Activated CD8-positive, alpha-beta memory T cell treated with anti-CD3 and anti-CD28 coated beads for 4 hours (primary cell): Measurements from ENCODE around the gene FGG.
"Not testable (repeated sequence)": the region's sequence is repeated elsewhere in the genome, so short reads cannot be mapped to it uniquely, and the experiment has no call there.

ENCODE experiments used
- DNase-seq, 2 donors: peaks; one replicate each; pipeline ENCODE4 v3.0.0-alpha.2; 2020; ENCODE audit warnings: low read depth in 2 of 2

Gene FGG

DNA sequence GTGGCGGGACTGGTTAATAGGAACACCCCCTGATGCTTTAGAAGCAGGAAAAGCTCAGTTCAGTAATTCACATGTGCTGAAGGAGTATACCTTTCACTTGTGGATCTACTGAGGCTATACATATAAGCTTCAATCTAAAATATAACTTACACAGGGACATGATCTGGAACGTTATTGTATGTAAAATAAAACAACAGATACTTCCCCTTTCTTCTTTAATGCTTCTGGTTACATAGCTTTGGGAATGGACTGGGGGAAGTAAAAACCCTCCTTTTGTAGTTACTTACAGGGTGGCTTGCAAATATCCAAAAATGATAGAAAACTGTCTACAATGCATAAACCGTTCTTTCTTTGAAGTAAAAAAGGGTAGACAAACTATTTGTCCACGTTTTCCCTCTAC is 1.9 kb downstream of the FGG start:
- no peak for DNase-seq

GRCh38 chr4:154609532-154609931 is 2.9 kb downstream of the FGG start:
- DNase-seq = no peak

GRCh38 chr4:154608361-154609252 is 3.8 kb downstream of the FGG start:
- DNase-seq = no peak

DNA sequence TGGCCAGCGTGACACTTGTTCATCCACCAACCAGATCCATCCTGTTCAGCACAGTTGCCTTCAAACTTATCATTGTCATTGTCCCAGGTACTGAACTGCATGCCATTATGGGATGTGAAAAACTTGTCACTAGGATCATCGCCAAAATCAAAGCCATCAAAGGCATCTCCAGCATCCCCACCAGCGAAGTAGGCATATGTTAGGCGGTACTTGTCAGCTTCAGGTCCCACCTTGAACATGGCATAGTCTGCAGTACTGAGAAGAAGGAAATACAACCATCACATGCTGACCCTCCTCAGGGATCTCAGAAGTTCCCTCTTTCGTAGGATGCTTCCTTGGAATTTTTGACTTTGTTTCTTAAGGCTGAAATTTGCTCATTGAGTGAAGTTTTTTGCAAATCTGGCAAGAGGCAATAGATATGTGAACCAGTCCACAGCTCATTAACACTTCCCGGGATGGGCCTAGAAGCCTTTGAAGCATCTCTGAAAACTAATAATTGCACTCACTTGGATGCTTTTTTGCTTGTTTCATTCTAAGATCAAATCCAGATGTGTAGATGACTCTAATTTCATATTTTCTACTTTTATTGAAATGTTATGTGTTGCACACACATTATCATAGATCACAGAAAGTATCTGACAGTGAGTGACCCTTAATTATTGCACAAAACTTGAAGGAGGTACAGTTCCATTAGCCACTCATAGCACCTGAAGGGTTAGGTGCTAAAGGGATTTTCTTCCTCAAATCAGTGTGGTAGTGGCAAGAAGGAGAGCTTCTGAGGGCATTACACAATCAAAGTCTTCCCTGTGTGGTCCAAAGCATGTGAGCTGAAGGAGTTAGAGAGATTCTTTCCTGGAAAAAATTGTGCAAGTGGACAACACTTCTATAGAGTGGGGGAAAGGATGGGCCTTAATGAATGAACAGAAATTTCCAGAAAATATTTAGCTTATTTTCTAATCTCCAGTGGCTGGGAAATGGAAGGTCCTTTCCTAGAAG is 5.4 kb downstream of the FGG start:
- DNase-seq = no peak

- DNase-seq = no peak
Observed at GRCh38 chr4:154604696-154605200, 7.7 kb downstream of the FGG start.

GRCh38 chr4:154603033-154603943 is 9.2 kb downstream of the FGG start:
- no peak for DNase-seq

- no peak for DNase-seq
Observed at GRCh38 chr4:154602404-154603020, 9.9 kb downstream of the FGG start.

GRCh38 chr4:154597798-154598774 is 14.4 kb downstream of the FGG start:
- DNase-seq = no peak

DNA sequence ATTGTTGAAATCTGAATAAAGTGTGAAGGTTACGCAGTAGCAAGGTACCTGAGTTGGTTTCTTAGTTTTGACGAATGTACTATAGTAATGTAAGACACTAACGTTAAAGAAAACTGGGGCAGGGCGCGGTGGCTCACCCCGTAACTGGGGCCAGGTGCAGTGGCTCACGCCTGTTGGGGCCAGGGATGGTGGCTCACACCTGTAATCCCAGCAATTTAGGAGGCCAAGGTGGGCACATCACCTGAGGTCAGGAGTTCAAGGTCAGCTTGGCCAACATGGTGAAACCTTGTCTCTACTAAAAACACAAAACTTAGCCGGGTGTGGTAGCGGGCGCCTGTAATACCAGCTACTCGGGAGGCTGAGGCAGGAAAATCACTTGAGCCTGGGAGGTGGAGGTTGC is 15.2 kb downstream of the FGG start:
- not testable (repeated sequence) for DNase-seq

DNA sequence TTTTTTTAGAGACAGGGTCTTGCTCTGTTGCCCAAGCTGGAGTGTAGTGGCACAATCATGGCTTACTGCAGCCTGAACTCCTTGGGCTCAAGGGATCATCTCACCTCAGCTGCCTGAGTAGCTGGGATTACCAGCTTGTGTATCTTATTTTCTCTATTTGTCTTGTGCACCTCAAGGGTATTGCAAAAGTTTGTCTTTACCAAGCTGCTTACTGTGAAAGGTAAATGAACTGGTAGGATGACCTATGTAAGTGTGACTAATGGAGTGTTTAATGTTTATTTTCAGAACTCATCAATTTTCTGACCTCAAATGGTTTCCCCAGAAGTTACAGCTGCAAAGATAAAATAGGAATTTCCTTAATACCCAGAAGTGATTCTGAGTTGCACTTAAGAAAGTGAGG is 16.6 kb downstream of the FGG start:
- DNase-seq = no peak

DNA sequence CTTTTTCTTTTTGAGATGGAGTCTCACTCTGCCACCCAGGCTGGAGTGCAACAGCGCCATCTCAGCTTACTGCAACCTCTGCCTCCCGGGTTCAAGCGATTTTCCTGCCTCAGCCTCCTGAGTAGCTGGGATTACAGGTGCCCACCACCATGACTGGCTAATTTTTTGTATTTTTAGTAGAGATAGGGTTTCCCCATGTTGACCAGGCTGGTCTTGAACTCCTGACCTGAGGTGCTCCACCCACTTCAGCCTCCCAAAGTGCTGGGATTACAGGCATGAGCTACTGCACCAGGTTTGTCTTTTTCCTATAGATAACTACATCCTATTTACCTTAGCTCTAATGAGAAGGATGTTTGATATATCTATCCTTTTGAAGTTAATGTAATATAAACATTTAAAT is 18.1 kb downstream of the FGG start:
- DNase-seq = not testable (repeated sequence)

GRCh38 chr4:154593868-154594267 is 18.6 kb downstream of the FGG start:
- no peak for DNase-seq

GRCh38 chr4:154591890-154592289 is 20.6 kb downstream of the FGG start:
- no peak for DNase-seq

DNA sequence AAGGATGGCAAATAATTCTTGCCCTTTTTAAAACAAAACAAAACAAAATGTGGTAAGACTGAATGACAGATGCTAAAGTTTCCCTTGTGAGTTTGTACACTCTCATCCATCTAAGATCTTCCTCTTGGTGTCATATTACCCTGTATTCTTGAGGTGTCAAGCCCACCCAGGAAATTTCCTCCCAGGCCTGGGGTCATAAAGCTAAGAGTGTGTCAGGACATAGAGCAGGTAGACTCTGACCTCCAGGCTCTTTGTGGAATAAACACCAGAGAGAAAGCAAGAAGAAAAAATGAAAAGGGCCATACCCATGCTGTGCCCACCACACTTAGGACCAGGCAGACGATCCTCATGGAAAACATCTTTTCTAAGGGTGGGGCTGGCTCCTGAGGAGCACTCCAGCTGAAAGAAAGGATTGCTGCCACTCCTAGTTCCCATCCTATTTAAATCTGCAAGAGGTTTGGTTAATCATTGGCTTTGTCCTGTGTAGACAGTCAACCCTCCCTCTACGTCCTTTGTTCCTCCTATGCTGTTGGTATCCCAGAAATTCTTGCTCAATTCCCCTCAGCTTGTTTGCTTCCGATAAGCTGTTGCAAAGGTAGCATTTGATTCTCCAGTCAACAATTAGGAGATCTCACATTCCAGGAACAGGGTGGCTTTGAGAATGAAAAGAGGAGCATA is 22.0 kb downstream of the FGG start, which contains the start of gene FGA:
FGA (minus strand) TSS at position 414 of the 678 bp plus-strand sequence; CDS start at position 359, 55 bp downstream.
- no peak for DNase-seq

- DNase-seq = no peak
Observed at GRCh38 chr4:154589296-154590197, 22.9 kb downstream of the FGG start.

GRCh38 chr4:154588198-154588597 is 24.3 kb downstream of the FGG start:
- DNase-seq = no peak

- DNase-seq = no peak
Observed at GRCh38 chr4:154586296-154587033, 26.0 kb downstream of the FGG start.
